ENCODE results near the gene HAUS3. TPM values are rescaled to one million over a fixed set of nuclear protein-coding genes. Genes with fewer than 3 reads are reported as not detected.

Gene HAUS3
- 17.3 TPM for total RNA-seq (2021; ENCODE audit: unreplicated experiment)
- 3.4 and 6.0 TPM in 2 replicates for polyA plus RNA-seq (2012)
- Bru-seq, nascent RNA = percentile 81 among the genes with signal in this experiment
- BruChase-seq, experiment 1, labeled RNA remaining after a 6-hour chase = percentile 89 among the genes with signal in this experiment
- BruChase-seq, experiment 2, labeled RNA remaining after a 2-hour chase = percentile 95 among the genes with signal in this experiment
- long read RNA-seq, full-length matches to known transcripts = 25 of 75 reads
- long read RNA-seq, partial matches to known transcripts = 41 of 75 reads
- long read RNA-seq, other reads (novel, unspliced or antisense) = 9 of 75 reads

- Histone ChIP-seq H3K9me3 (ENCODE audit: control insufficient read depth in 1 of 2, insufficient read depth in 1 of 2, low read depth in 1 of 2, low read length in 2 of 2) (no peaks in the 10 kb centered on the region), H3K27ac (ENCODE audit: low read depth, low read length) (peak within 1 kb of the TSS; percentile 72), H3K27me3 (ENCODE audit: insufficient read depth, low read length) (no peaks in the 10 kb centered on the region), H3K9me2 (ENCODE audit: insufficient read depth) (no peaks in the 10 kb centered on the region), H3K9ac (ENCODE audit: low read length) (peak within 1 kb of the TSS; percentile 83), H2AFZ (ENCODE audit: low read depth, low read length, poor library complexity, severe bottlenecking) (peak within 1 kb of the TSS; percentile 79), H4K20me1 (ENCODE audit: insufficient read depth) (peaks cover 24% of the 10 kb centered on the region; the same call in 1 of the 2 replicates), H3K36me3 (ENCODE audit: control insufficient read depth in 1 of 2, insufficient read depth in 2 of 2, low read length in 2 of 2) (peaks cover 5 to 22% of the 10 kb centered on the region in 2 experiments; a peak in 3 of 4 replicates), H3K4me1 (ENCODE audit: control insufficient read depth in 1 of 2, insufficient read depth in 2 of 2, low read length in 2 of 2) (peaks cover 7 to 27% of the 10 kb centered on the region in 2 experiments; a peak in 3 of 4 replicates), H3K79me2 (ENCODE audit: insufficient read depth, low read length) (peaks cover 50% of the 10 kb centered on the region), H3K4me3 (replicated peaks in 1 of 2; ENCODE audit: low read depth in 1 of 2, low read length in 2 of 2) (peak within 1 kb of the TSS; percentile 94 to 97), H3K4me2 (ENCODE audit: low read length) (peak within 1 kb of the TSS; percentile 93)
- peak; percentile 95 for DNase-seq (ENCODE audit: low read depth, low spot score)
- peak; percentile 97 for ATAC-seq
- ChIA-PET CTCF (interaction anchor here (1.0 to 1.2 kb wide), 3 partner anchors 16 to 200 kb away, joined by 3 to 4 read pairs (median 3); no protein-coding TSS in a partner anchor), POLR2A (interaction anchor here (1.0 kb wide), 2 partner anchors 20 to 172 kb away, joined by 3 read pairs; partner anchors contain the start of gene MXD4), RAD21 (ENCODE audit: low non-redundant PET in 1 of 2, low total read pairs in 2 of 2, uncharacterized antibody in 2 of 2, unreplicated experiment in 2 of 2) (interaction anchor here in 1 of 2 experiments (1.0 kb wide), 1 partner anchor 200 kb away, joined by 3 read pairs; no protein-coding TSS in a partner anchor)
- BruUV-seq (replicated peaks) = no TSS peak
- intact Hi-C loops (cut with micrococcal nuclease) = loop anchor here (1.0 to 5.0 kb wide), 2 partner anchors 21 to 171 kb away; partner anchors contain the start of gene MXD4
- TF ChIP-seq SIN3A (IDR thresholded peaks at IDR 0.05; ENCODE audit: low read depth) = peak; percentile 87; the same call in 1 of the 2 replicates
- TF ChIP-seq ATF3 (IDR thresholded peaks at IDR 0.05) = no peak
- no peak for TF ChIP-seq REST (IDR thresholded peaks at IDR 0.05; ENCODE audit: low read depth)
- peak; percentile 71 for TF ChIP-seq POLR2A (IDR thresholded peaks at IDR 0.05; ENCODE audit: borderline replicate concordance, extremely low read depth, insufficient read depth, insufficient read length)
- TF ChIP-seq MAX (IDR thresholded peaks at IDR 0.05) = peak; percentile 87
- TF ChIP-seq TCF7L2 (IDR thresholded peaks at IDR 0.05; ENCODE audit: borderline replicate concordance, extremely low read depth, insufficient read depth, insufficient read length) = no peak
- 0 out of 2 replicates have a peak, but pooled peaks have one; percentile 8 for TF ChIP-seq RAD21 (IDR thresholded peaks at IDR 0.05; ENCODE audit: low read depth)
- no peak for TF ChIP-seq JUND (IDR thresholded peaks at IDR 0.05)
- no peak for TF ChIP-seq ZNF274 (IDR thresholded peaks at IDR 0.05; ENCODE audit: low read depth, low read length)
- TF ChIP-seq FOSL1 (IDR thresholded peaks at IDR 0.05; ENCODE audit: low read depth) = no peak
- TF ChIP-seq POLR2AphosphoS5 (IDR thresholded peaks at IDR 0.05; ENCODE audit: low read depth, low read length) = peak; percentile 97
- TF ChIP-seq SRF (IDR thresholded peaks at IDR 0.05; ENCODE audit: low read depth) = no peak
- TF ChIP-seq ZBTB33 (IDR thresholded peaks at IDR 0.05; ENCODE audit: extremely low read depth, insufficient replicate concordance, low read length) = no peak
- no peak; the same call in 1 of the 2 replicates for TF ChIP-seq SP1 (IDR thresholded peaks at IDR 0.05; ENCODE audit: low read depth)
- no peak for TF ChIP-seq ELF1 (IDR thresholded peaks at IDR 0.05; ENCODE audit: borderline replicate concordance, low read depth)
- TF ChIP-seq ZFX (IDR thresholded peaks at IDR 0.05) = peak; percentile 94; the same call in 1 of the 2 replicates
- TF ChIP-seq CBX3 (IDR thresholded peaks at IDR 0.05; ENCODE audit: low read depth) = no peak; the same call in 1 of the 2 replicates
- TF ChIP-seq YY1 (IDR thresholded peaks at IDR 0.05; ENCODE audit: extremely low read depth, insufficient replicate concordance, low read depth, low read length) = peak; percentile 44
- no peak for TF ChIP-seq EGR1 (IDR thresholded peaks at IDR 0.05; ENCODE audit: low read depth)
Measured at GRCh38 chr4:2241410-2242353, at the start of gene HAUS3, which contains the start of gene POLN. TSS of gene HAUS3 (minus strand) at chr4:2242121. CDS start at chr4:2240946, 1,175 bp downstream. TSS of gene POLN (minus strand) at chr4:2242121. CDS start at chr4:2229231, 12,890 bp downstream.
